Endothelial cell of umbilical vein (primary cell): ENCODE results near the gene KCNE3.

Source experiments
- EZH2 ChIP-seq: IDR thresholded peaks from 2 replicates; pipeline ENCODE4 v1.6.1; 2012; ENCODE audit warnings: borderline replicate concordance, low read depth, mild to moderate bottlenecking, moderate library complexity, low read length, inconsistent platforms; ENCODE audit not compliant: severe bottlenecking
- FOS ChIP-seq: IDR thresholded peaks from 2 replicates; pipeline ENCODE4 v1.6.1; 2011; ENCODE audit warnings: mild to moderate bottlenecking, low read length, moderate library complexity, borderline replicate concordance; ENCODE audit not compliant: insufficient read depth
- GATA2 ChIP-seq: IDR thresholded peaks from 2 replicates; pipeline ENCODE4 v1.7.0; 2011; ENCODE audit warnings: low read depth, mild to moderate bottlenecking, moderate library complexity, mixed read lengths, low read length; ENCODE audit not compliant: insufficient read length, insufficient read depth
- JUN ChIP-seq: IDR thresholded peaks from 2 replicates; pipeline ENCODE4 v1.6.1; 2011; ENCODE audit warnings: borderline replicate concordance, low read depth; ENCODE audit not compliant: insufficient read length, insufficient read depth
- MAX ChIP-seq: IDR thresholded peaks from 2 replicates; pipeline ENCODE4 v1.6.1; 2011; ENCODE audit not compliant: insufficient read depth, insufficient read length
- MYC ChIP-seq: IDR thresholded peaks from one replicate; pipeline ENCODE4 v1.6.1; 2011; ENCODE audit warnings: mild to moderate bottlenecking, low read depth, low read length
- POLR2A ChIP-seq: IDR thresholded peaks from 2 replicates; pipeline ENCODE4 v1.6.1; 2012; ENCODE audit warnings: low read depth, mild to moderate bottlenecking, control low read depth, low read length
- POLR2AphosphoS5 ChIP-seq: IDR thresholded peaks from 2 replicates; pipeline ENCODE4 v1.6.1; 2012; ENCODE audit warnings: low read depth, mild to moderate bottlenecking, control low read depth, low read length, moderate library complexity; ENCODE audit not compliant: insufficient read depth
- TF ChIP-seq, protein P1 (sequence below), 2 donors: IDR thresholded peaks; 1 replicate in 1 of 2; 2 replicates in 1 of 2; pipeline ENCODE4 v1.5.1; 2011; ENCODE audit warnings: low read length in 2 of 2, mild to moderate bottlenecking in 2 of 2, moderate library complexity in 2 of 2, control low read depth in 1 of 2, inconsistent platforms in 1 of 2, low read depth in 1 of 2; ENCODE audit not compliant: insufficient read depth in 1 of 2; ENCODE audit errors: extremely low read depth in 1 of 2

DNA sequence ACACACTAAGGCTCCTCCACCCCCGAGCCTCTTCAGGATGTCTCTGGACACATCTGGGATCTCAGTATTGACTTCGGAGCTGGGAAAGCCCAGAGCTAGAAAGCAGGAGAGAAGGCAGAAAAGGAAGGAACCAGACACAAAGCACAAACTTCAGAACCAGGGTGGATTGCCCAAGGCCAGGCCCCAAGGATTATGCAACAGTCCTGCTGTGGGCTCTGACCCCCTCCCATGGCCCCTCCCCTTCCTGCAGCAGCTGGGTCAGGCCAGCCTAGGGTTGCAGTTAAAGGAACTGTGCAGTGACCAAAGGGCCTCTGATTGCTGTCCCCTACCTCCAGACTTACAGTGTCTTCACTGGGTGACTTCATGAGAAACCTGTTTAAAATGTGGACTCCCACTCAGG lies 5.3 kb downstream of the KCNE3 start:
- TF ChIP-seq, protein P1, sequence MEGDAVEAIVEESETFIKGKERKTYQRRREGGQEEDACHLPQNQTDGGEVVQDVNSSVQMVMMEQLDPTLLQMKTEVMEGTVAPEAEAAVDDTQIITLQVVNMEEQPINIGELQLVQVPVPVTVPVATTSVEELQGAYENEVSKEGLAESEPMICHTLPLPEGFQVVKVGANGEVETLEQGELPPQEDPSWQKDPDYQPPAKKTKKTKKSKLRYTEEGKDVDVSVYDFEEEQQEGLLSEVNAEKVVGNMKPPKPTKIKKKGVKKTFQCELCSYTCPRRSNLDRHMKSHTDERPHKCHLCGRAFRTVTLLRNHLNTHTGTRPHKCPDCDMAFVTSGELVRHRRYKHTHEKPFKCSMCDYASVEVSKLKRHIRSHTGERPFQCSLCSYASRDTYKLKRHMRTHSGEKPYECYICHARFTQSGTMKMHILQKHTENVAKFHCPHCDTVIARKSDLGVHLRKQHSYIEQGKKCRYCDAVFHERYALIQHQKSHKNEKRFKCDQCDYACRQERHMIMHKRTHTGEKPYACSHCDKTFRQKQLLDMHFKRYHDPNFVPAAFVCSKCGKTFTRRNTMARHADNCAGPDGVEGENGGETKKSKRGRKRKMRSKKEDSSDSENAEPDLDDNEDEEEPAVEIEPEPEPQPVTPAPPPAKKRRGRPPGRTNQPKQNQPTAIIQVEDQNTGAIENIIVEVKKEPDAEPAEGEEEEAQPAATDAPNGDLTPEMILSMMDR (IDR thresholded peaks at IDR 0.05; ENCODE audit: extremely low read depth in 1 of 2, insufficient read depth in 1 of 2, low read depth in 1 of 2, low read length in 2 of 2), result no peak
- TF ChIP-seq MAX, result no peak
- no peak for TF ChIP-seq POLR2AphosphoS5
- TF ChIP-seq EZH2, result no peak
- TF ChIP-seq POLR2A, result no peak
- no peak for TF ChIP-seq GATA2
- TF ChIP-seq JUN, result no peak
- no peak for TF ChIP-seq MYC
- TF ChIP-seq FOS, result no peak
